Neuron (in vitro differentiated cells): ENCODE data around the gene RAB25.

ENCODE experiments used
- H2AFZ ChIP-seq: one replicate; pipeline ENCODE4 v1.6.1; 2013; ENCODE audit warnings: low read depth, mild to moderate bottlenecking, inconsistent platforms, low read length, moderate library complexity
- H3K27me3 ChIP-seq: one replicate; pipeline ENCODE4 v1.6.1; 2013; ENCODE audit warnings: low read length; ENCODE audit not compliant: insufficient read depth
- H3K36me3 ChIP-seq: one replicate; pipeline ENCODE4 v1.6.1; 2013; ENCODE audit warnings: low read length; ENCODE audit not compliant: insufficient read depth
- H3K4me1 ChIP-seq: one replicate; pipeline ENCODE4 v1.6.1; 2013; ENCODE audit warnings: low read length; ENCODE audit not compliant: insufficient read depth
- H3K4me3 ChIP-seq: 2 replicates; pipeline ENCODE4 v1.5.1; 2013; ENCODE audit warnings: mild to moderate bottlenecking, low read length, moderate library complexity
- H3K9me3 ChIP-seq: one replicate; pipeline ENCODE4 v1.6.1; 2013; ENCODE audit warnings: low read length

Gene RAB25

GRCh38 chr1:156045076-156045475 is 15.9 kb upstream of the RAB25 start:
- H2AFZ ChIP-seq = no peak overlapping the region
- peaks cover 72% of the 10 kb centered on the region for H3K36me3 ChIP-seq
- H3K4me1 ChIP-seq = no peaks in the 10 kb centered on the region
- no peaks in the 10 kb centered on the region for H3K9me3 ChIP-seq
- H3K27me3 ChIP-seq = no peaks in the 10 kb centered on the region
- H3K4me3 ChIP-seq = no peak overlapping the region

DNA sequence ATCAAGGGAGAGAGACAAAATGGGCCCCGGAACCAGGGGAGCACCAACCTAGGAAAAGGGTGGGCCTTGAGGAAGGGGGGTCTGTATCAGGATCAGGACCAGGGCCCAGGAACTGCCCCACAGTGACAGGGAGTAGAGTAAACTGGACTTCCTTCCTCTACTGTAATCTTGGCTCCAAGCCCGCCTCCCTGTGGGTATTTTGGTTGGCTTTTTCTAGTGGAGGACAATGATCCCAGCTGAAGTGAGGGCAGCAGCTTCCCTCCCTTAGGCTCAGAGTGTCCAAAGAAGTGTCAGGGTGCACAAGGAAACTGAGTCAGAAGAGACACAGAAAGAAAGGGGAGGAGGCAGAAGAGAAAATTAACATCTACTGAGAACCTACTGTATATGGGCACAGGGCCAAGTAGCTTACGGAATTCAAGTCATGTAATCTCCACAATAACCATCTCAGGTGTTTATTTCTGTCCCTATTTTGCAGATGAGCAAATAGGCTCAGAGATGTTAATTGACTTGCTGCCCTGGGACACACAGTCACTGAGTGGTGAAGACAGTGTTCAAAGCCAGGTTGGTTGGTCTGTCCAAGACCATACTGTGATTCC is 12.2 kb upstream of the RAB25 start:
- no peak overlapping the region for H3K4me3 ChIP-seq
- H3K36me3 ChIP-seq = peaks cover 53% of the 10 kb centered on the region
- peaks cover 3% of the 10 kb centered on the region for H3K4me1 ChIP-seq
- no peak overlapping the region for H2AFZ ChIP-seq
- no peaks in the 10 kb centered on the region for H3K27me3 ChIP-seq
- no peaks in the 10 kb centered on the region for H3K9me3 ChIP-seq

- Histone ChIP-seq H3K27me3 (no peaks in the 10 kb centered on the region), H3K36me3 (peaks cover 39% of the 10 kb centered on the region), H3K9me3 (no peaks in the 10 kb centered on the region), H2AFZ (no peak overlapping the region), H3K4me1 (peaks cover 6% of the 10 kb centered on the region), H3K4me3 (no peak overlapping the region)
Observed at GRCh38 chr1:156050376-156050775, 10.6 kb upstream of the RAB25 start.

- H3K36me3 ChIP-seq = peaks cover 37% of the 10 kb centered on the region
- no peaks in the 10 kb centered on the region for H3K9me3 ChIP-seq
- no peak overlapping the region for H3K4me3 ChIP-seq
- peaks cover 10% of the 10 kb centered on the region for H3K4me1 ChIP-seq
- H2AFZ ChIP-seq = no peak overlapping the region
- no peaks in the 10 kb centered on the region for H3K27me3 ChIP-seq
Observed at GRCh38 chr1:156051011-156051725, 9.8 kb upstream of the RAB25 start.

- no peaks in the 10 kb centered on the region for H3K27me3 ChIP-seq
- no peak overlapping the region for H2AFZ ChIP-seq
- H3K36me3 ChIP-seq = peaks cover 35% of the 10 kb centered on the region
- H3K9me3 ChIP-seq = no peaks in the 10 kb centered on the region
- peaks cover 10% of the 10 kb centered on the region for H3K4me1 ChIP-seq
- peak overlapping the region; percentile 75 for H3K4me3 ChIP-seq
Observed at GRCh38 chr1:156052862-156053767, 7.8 kb upstream of the RAB25 start.

- H3K27me3 ChIP-seq = no peaks in the 10 kb centered on the region
- no peaks in the 10 kb centered on the region for H3K9me3 ChIP-seq
- H3K4me1 ChIP-seq = peaks cover 10% of the 10 kb centered on the region
- peak within 1 kb of the TSS; percentile 78 for H2AFZ ChIP-seq
- H3K36me3 ChIP-seq = peaks cover 28% of the 10 kb centered on the region
- H3K4me3 ChIP-seq = peak within 1 kb of the TSS; percentile 78
Observed at GRCh38 chr1:156053768-156054499, 7.0 kb upstream of the RAB25 start, which contains the start of gene UBQLN4. Gene UBQLN4, minus strand, starts transcription at chr1:156053798. Its CDS starts 97 bp downstream, at chr1:156053701.

DNA sequence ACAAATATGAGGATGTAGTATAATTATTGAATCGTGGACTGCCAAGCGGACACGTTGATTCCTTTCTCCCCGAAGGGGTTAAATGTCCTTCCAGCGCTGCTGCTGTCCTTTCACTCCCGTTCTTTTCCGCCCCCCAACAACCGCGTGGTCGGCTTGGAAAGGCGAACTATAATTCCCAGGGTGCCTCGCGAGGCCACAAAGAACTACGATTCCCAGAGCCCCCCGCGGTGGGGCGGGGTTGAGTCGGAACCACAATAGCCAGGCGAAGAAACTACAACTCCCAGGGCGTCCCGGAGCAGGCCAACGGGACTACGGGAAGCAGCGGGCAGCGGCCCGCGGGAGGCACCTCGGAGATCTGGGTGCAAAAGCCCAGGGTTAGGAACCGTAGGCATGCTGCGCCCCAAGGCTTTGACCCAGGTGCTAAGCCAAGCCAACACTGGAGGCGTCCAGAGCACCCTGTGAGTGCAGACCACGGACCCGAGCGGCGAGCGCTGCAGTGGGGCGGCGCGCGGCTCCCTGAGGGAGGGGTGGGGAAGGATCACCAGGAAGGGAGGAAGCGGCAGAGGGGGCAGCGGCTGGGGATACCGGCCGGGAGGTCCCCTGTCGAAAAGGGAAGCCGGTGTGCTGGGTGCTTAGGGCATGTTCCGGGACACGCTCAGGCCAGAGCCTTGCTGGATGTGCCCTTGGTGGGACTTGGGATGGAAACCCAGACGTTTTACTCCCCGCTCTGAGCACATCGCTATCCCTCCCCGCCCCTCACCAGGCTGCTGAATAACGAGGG is 6.3 kb upstream of the RAB25 start, which contains the start of gene LAMTOR2:
LAMTOR2 (plus strand) TSS at position 283 of the 781 bp plus-strand sequence; CDS start at position 391, 108 bp downstream.
- H3K36me3 ChIP-seq = peaks cover 22% of the 10 kb centered on the region
- H3K27me3 ChIP-seq = no peaks in the 10 kb centered on the region
- H2AFZ ChIP-seq = peak within 1 kb of the TSS; percentile 78
- no peaks in the 10 kb centered on the region for H3K9me3 ChIP-seq
- peak within 1 kb of the TSS; percentile 78 for H3K4me3 ChIP-seq
- peaks cover 10% of the 10 kb centered on the region for H3K4me1 ChIP-seq

DNA sequence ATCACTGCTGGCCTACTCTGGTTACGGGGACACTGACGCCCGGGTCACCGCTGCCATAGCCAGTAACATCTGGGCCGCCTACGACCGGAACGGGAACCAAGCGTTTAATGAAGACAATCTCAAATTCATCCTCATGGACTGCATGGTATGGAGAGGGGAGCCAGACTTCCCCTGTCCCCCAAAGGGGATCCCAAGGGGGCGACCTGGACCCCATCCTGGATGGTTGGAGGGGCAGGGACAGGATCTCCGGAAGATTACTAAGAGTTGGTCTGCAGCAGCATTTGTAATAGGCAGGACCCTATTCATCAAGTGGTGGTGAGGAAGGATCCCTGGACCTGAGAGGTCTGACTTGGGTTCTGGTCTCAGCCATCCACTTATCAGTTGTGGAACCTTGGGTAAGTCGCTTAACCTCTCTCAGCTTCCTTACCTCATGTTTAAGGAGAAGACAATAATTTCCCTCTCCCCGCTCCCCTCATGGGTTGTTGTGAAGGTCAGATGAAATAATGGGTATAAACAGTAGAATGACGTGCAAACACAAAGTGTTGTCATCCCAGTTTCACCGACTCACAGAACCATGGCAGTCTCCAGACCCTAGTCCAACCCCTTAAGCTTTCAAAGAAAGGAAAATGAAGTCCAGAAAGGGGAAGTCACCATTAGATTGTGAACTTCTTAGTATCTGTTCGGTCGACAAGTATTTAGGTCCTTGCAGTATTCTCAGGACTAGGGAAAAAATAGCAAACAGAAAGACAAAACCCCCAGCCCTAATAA is 5.5 kb upstream of the RAB25 start:
- H3K36me3 ChIP-seq = peaks cover 14% of the 10 kb centered on the region
- peaks cover 10% of the 10 kb centered on the region for H3K4me1 ChIP-seq
- no peaks in the 10 kb centered on the region for H3K9me3 ChIP-seq

DNA sequence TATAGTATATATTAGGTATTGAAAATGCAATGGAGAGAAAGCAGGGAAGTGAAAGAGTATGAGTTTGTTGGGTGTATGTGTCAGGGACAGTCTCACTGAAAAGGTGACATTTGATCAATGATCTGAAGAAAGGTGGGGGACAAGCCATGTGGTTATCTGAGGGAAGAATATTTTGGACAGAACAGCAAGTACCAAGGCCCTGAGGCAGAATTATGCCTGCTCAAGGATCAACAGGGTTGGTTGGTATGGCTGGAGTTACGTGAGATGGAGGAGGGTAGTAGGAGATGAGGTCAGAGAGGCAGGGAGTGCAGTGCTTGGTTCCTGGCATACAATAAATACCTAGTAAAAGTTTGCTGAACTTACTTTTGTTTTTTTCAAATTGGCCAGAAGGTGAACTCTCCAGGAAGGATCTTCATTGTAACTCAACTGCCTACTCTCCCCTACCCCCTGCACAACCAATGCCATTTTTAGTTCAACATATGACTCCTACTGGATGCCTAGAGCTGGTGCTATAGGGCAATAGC is 4.6 kb upstream of the RAB25 start:
- H3K4me3 ChIP-seq = no peak overlapping the region

More for the DNA sequence above, 5.5 kb upstream of the RAB25 start:
- H3K27me3 ChIP-seq = no peaks in the 10 kb centered on the region
- H2AFZ ChIP-seq = peak overlapping the region; percentile 78
- peak overlapping the region; percentile 78 for H3K4me3 ChIP-seq

GRCh38 chr1:156062189-156062588 is 1.2 kb downstream of the RAB25 start:
- Histone ChIP-seq H3K36me3 (peaks cover 7% of the 10 kb centered on the region), H3K4me3 (no peak overlapping the region), H2AFZ (no peak overlapping the region), H3K4me1 (peaks cover 8% of the 10 kb centered on the region), H3K9me3 (no peaks in the 10 kb centered on the region), H3K27me3 (no peaks in the 10 kb centered on the region)

More for the DNA sequence above, 4.6 kb upstream of the RAB25 start:
- Histone ChIP-seq H3K9me3 (no peaks in the 10 kb centered on the region), H3K36me3 (peaks cover 7% of the 10 kb centered on the region), H3K4me1 (peaks cover 15% of the 10 kb centered on the region), H2AFZ (no peak overlapping the region), H3K27me3 (no peaks in the 10 kb centered on the region)

- Histone ChIP-seq H3K9me3 (no peaks in the 10 kb centered on the region), H3K36me3 (no peaks in the 10 kb centered on the region)
Observed at GRCh38 chr1:156063997-156064285, 3.0 kb downstream of the RAB25 start.

More at GRCh38 chr1:156063997-156064285, 3.0 kb downstream of the RAB25 start:
- Histone ChIP-seq H3K4me1 (peaks cover 8% of the 10 kb centered on the region), H2AFZ (no peak overlapping the region), H3K27me3 (no peaks in the 10 kb centered on the region), H3K4me3 (no peak overlapping the region)
